NOMO-1 (cell line): ENCODE data around the gene PLEKHG4.

Experiments used
- DNase-seq, 2 experiments: peaks; one replicate each; lab custom pipeline; 2025; ENCODE audit not compliant: unreplicated experiment in 2 of 2; lab: John Stamatoyannopoulos, UW

The PLEKHG4 gene

GRCh38 chr16:67244387-67245185, 34.7 kb upstream of the PLEKHG4 start:
- DNase-seq, result peak; percentile 95 to 98

GRCh38 chr16:67245186-67245585, 34.1 kb upstream of the PLEKHG4 start:
- DNase-seq, result no peak

GRCh38 chr16:67245674-67246080, 33.7 kb upstream of the PLEKHG4 start:
- DNase-seq, result no peak

- peak; percentile 39 to 49 for DNase-seq
Observed at GRCh38 chr16:67246081-67246755, 33.1 kb upstream of the PLEKHG4 start.

GRCh38 chr16:67246756-67247191, 32.6 kb upstream of the PLEKHG4 start:
- no peak for DNase-seq

- DNase-seq, result peak; percentile 93 to 95
Observed at GRCh38 chr16:67247192-67248072, 31.9 kb upstream of the PLEKHG4 start, which contains the start of gene FHOD1. Gene FHOD1 (minus strand): TSS chr16:67247481. CDS start chr16:67247410, 71 bp downstream.

- DNase-seq, result no peak
Observed at GRCh38 chr16:67248073-67248400, 31.3 kb upstream of the PLEKHG4 start.

- no peak for DNase-seq
Observed at GRCh38 chr16:67248401-67249177, 30.7 kb upstream of the PLEKHG4 start, which contains the start of gene SLC9A5. Gene SLC9A5 (plus strand): TSS chr16:67248979. CDS start chr16:67249015, 36 bp downstream.

- no peak for DNase-seq
Observed at GRCh38 chr16:67249178-67250044, 29.9 kb upstream of the PLEKHG4 start.

GRCh38 chr16:67250045-67250327, 29.3 kb upstream of the PLEKHG4 start:
- no peak for DNase-seq

- no peak for DNase-seq
Observed at GRCh38 chr16:67252609-67253497, 26.5 kb upstream of the PLEKHG4 start.

GRCh38 chr16:67254801-67255552, 24.4 kb upstream of the PLEKHG4 start:
- DNase-seq, result no peak

GRCh38 chr16:67255553-67256221, 23.6 kb upstream of the PLEKHG4 start:
- DNase-seq, result no peak

- DNase-seq, result no peak
Observed at GRCh38 chr16:67256701-67257230, 22.6 kb upstream of the PLEKHG4 start.

GRCh38 chr16:67257486-67258160, 21.7 kb upstream of the PLEKHG4 start:
- DNase-seq, result no peak

- no peak for DNase-seq
Observed at GRCh38 chr16:67258161-67258835, 21.0 kb upstream of the PLEKHG4 start.
